ENCODE data around the gene HDAC4. TPM values are rescaled to one million over a fixed set of nuclear protein-coding genes. Genes with fewer than 3 reads are reported as not detected.

Gene HDAC4
- total and polyA plus RNA-seq, 2 donors (not counting 1 experiment from before 2014, with no cell fraction given), result 13.5 to 46.0 TPM

- Histone ChIP-seq H3K27me3 (replicated peaks in 1 of 4; ENCODE audit: control extremely low read depth in 1 of 4, control insufficient read depth in 3 of 4, insufficient read depth in 4 of 4, low read length in 3 of 4) (peaks cover 0 to 91% (median 27%) of the 10 kb centered on the region in 4 experiments), H3K4me1 (ENCODE audit: control insufficient read depth in 2 of 2, insufficient read depth in 2 of 2, low read length in 2 of 2) (peaks cover 33 to 44% of the 10 kb centered on the region in 2 donors), H2AFZ (ENCODE audit: insufficient read depth, low read depth, low read length, poor library complexity, severe bottlenecking) (no peak overlapping the region), H3K79me2 (ENCODE audit: control insufficient read depth, insufficient read depth, low read length) (peaks cover 35% of the 10 kb centered on the region), H3K36me3 (replicated peaks in 1 of 2; ENCODE audit: control extremely low read depth in 1 of 2, control insufficient read depth in 1 of 2, extremely low read depth in 1 of 2, insufficient read depth in 2 of 2, low read length in 1 of 2) (no peaks in the 10 kb centered on the region), H3K4me3 (ENCODE audit: control extremely low read depth in 1 of 5, extremely low read depth in 1 of 5, insufficient read depth in 1 of 5, low read depth in 2 of 5, low read length in 4 of 5) (no peak overlapping the region), H3K9me3 (ENCODE audit: control extremely low read depth in 1 of 3, control insufficient read depth in 2 of 3, insufficient read depth in 1 of 3, low read length in 2 of 3) (peaks cover 0 to 6% (median 0%) of the 10 kb centered on the region in 3 donors), H3K27ac (ENCODE audit: low read length in 2 of 2) (no peak overlapping the region), H3K9ac (ENCODE audit: low read length) (no peak overlapping the region), H4K20me1 (ENCODE audit: control insufficient read depth, insufficient read depth, low read length, poor library complexity, severe bottlenecking) (peaks cover 98% of the 10 kb centered on the region), H3K4me2 (replicated peaks; ENCODE audit: low read depth, low read length, poor library complexity, severe bottlenecking) (no peak overlapping the region)
- Mint-ChIP-seq H3K27ac (no peak overlapping the region), H3K4me1 (peaks cover 45% of the 10 kb centered on the region), H3K27me3 (peaks cover 72% of the 10 kb centered on the region), H3K9me3 (ENCODE audit: insufficient read depth) (no peaks in the 10 kb centered on the region), H3K4me3 (no peak overlapping the region)
- POLR2A ChIA-PET, result no interaction called here
- TF ChIP-seq EZH2 (IDR thresholded peaks at IDR 0.05; ENCODE audit: borderline replicate concordance, insufficient read depth, low read depth, low read length, poor library complexity, severe bottlenecking) (no peak), CTCF (IDR thresholded peaks at IDR 0.05) (no peak)
- ATAC-seq (ENCODE audit: low read depth) (no peak), DNase-seq (no peak)
- CTCF ChIA-PET, result interaction anchor here (1.1 kb wide), 1 partner anchor 172 kb away, joined by 3 read pairs; no protein-coding TSS in a partner anchor
- 98% methylated on average over 5 of the region's 5 CpGs for WGBS (ENCODE audit: insufficient coverage)
- intact Hi-C loops (cut with micrococcal nuclease), result no loop called here
Observed at GRCh38 chr2:239271882-239272281, 128.9 kb downstream of the HDAC4 start.

GRCh38 chr2:239271471-239271870, 129.3 kb downstream of the HDAC4 start:
- Histone ChIP-seq H3K36me3 (replicated peaks in 1 of 2; ENCODE audit: control extremely low read depth in 1 of 2, control insufficient read depth in 1 of 2, extremely low read depth in 1 of 2, insufficient read depth in 2 of 2, low read length in 1 of 2) (no peaks in the 10 kb centered on the region), H3K9me3 (ENCODE audit: control extremely low read depth in 1 of 3, control insufficient read depth in 2 of 3, insufficient read depth in 1 of 3, low read length in 2 of 3) (peaks cover 0 to 6% (median 0%) of the 10 kb centered on the region in 3 donors), H2AFZ (ENCODE audit: insufficient read depth, low read depth, low read length, poor library complexity, severe bottlenecking) (no peak overlapping the region), H3K4me2 (replicated peaks; ENCODE audit: low read depth, low read length, poor library complexity, severe bottlenecking) (no peak overlapping the region), H3K27ac (ENCODE audit: low read length in 2 of 2) (no peak overlapping the region), H4K20me1 (ENCODE audit: control insufficient read depth, insufficient read depth, low read length, poor library complexity, severe bottlenecking) (peaks cover 98% of the 10 kb centered on the region), H3K9ac (ENCODE audit: low read length) (no peak overlapping the region), H3K4me1 (ENCODE audit: control insufficient read depth in 2 of 2, insufficient read depth in 2 of 2, low read length in 2 of 2) (peaks cover 37 to 48% of the 10 kb centered on the region in 2 donors), H3K79me2 (ENCODE audit: control insufficient read depth, insufficient read depth, low read length) (peaks cover 35% of the 10 kb centered on the region), H3K4me3 (ENCODE audit: control extremely low read depth in 1 of 5, extremely low read depth in 1 of 5, insufficient read depth in 1 of 5, low read depth in 2 of 5, low read length in 4 of 5) (no peak overlapping the region), H3K27me3 (replicated peaks in 1 of 4; ENCODE audit: control extremely low read depth in 1 of 4, control insufficient read depth in 3 of 4, insufficient read depth in 4 of 4, low read length in 3 of 4) (peaks cover 0 to 91% (median 27%) of the 10 kb centered on the region in 4 experiments)
- Mint-ChIP-seq H3K4me1 (peaks cover 49% of the 10 kb centered on the region), H3K27me3 (peaks cover 74% of the 10 kb centered on the region), H3K4me3 (no peak overlapping the region), H3K9me3 (ENCODE audit: insufficient read depth) (no peaks in the 10 kb centered on the region), H3K27ac (no peak overlapping the region)
- ChIA-PET CTCF (interaction anchor here (1.1 kb wide), 1 partner anchor 172 kb away, joined by 3 read pairs; no protein-coding TSS in a partner anchor), POLR2A (no interaction called here)
- WGBS (ENCODE audit: insufficient coverage), result 96% methylated on average over 11 of the region's 11 CpGs
- DNase-seq (no peak), ATAC-seq (ENCODE audit: low read depth) (no peak)
- TF ChIP-seq EZH2 (IDR thresholded peaks at IDR 0.05; ENCODE audit: borderline replicate concordance, insufficient read depth, low read depth, low read length, poor library complexity, severe bottlenecking) (no peak), CTCF (IDR thresholded peaks at IDR 0.05) (no peak)
- intact Hi-C loops (cut with micrococcal nuclease), result no loop called here
